KMS-11 (cell line): ENCODE results near the gene KPTN.

Experiments used
- H2AFZ ChIP-seq: fragments of 200-600 bp; sonication (generic); 2 replicates; pipeline ENCODE4 v1.6.1; 2016; ENCODE audit warnings: antibody characterized with exemption, mixed run types, low read depth
- H3K27ac ChIP-seq: fragments of 200-600 bp; sonication (generic); 2 replicates; pipeline ENCODE4 v1.6.1; 2016; ENCODE audit warnings: mild to moderate bottlenecking, mixed run types
- H3K27me3 ChIP-seq: fragments of 200-600 bp; sonication (generic); 2 replicates; pipeline ENCODE4 v1.6.1; 2017; ENCODE audit warnings: mild to moderate bottlenecking, low read depth, mixed run types, moderate library complexity; ENCODE audit not compliant: insufficient read depth
- H3K36me3 ChIP-seq: fragments of 200-600 bp; sonication (generic); 2 replicates; pipeline ENCODE4 v1.6.1; 2017; ENCODE audit warnings: mild to moderate bottlenecking, mixed run types; ENCODE audit not compliant: insufficient read depth
- H3K4me1 ChIP-seq: fragments of 200-600 bp; sonication (generic); 2 replicates; pipeline ENCODE4 v1.6.1; 2016; ENCODE audit warnings: mild to moderate bottlenecking, low read depth, mixed run types; ENCODE audit not compliant: poor library complexity, severe bottlenecking
- H3K4me2 ChIP-seq: fragments of 200-600 bp; sonication (generic); 2 replicates; pipeline ENCODE4 v1.7.0; 2016; ENCODE audit warnings: mild to moderate bottlenecking, mixed run types
- H3K4me3 ChIP-seq: fragments of 200-600 bp; sonication (generic); IDR thresholded peaks from 2 replicates; pipeline ENCODE4 v1.6.1; 2017; ENCODE audit warnings: low read depth, low read length, mixed read lengths; ENCODE audit not compliant: insufficient read depth
- H3K79me2 ChIP-seq: fragments of 200-600 bp; sonication (generic); 2 replicates; pipeline ENCODE4 v1.6.1; 2016; ENCODE audit warnings: low read depth, mixed run types; ENCODE audit not compliant: insufficient read depth
- H3K9ac ChIP-seq: fragments of 200-600 bp; sonication (generic); 2 replicates; pipeline ENCODE4 v1.6.1; 2016; ENCODE audit warnings: mild to moderate bottlenecking, mixed run types
- H4K20me1 ChIP-seq: fragments of 200-600 bp; sonication (generic); 2 replicates; pipeline ENCODE4 v1.6.1; 2016; ENCODE audit warnings: mild to moderate bottlenecking, mixed run types; ENCODE audit not compliant: insufficient read depth
- TF ChIP-seq, protein P1 (sequence below): fragments of 200-600 bp; sonication (generic); conservative IDR thresholded peaks from 2 replicates; pipeline ENCODE4 v1.6.1; 2017; ENCODE audit warnings: low read depth, mild to moderate bottlenecking, antibody characterized with exemption, low read length, moderate library complexity, mixed read lengths

Gene KPTN

DNA sequence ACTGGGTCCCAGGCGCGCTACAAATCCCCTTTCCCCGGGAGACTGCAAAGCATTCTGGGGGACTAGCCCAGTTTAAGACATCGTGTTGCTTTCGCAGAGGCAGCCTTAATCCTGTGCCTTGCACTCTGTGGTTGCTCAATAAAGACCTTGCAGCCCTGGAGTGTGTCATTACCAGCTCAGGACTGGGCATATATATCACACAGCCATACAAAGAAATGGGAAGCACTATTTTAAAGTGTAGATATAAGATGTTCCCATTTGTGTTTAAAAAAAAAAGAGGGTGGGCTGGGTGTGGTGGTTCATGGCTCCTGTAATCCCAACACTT is 19.8 kb upstream of the KPTN start:
- Histone ChIP-seq H3K27me3 (no peaks in the 10 kb centered on the region), H4K20me1 (no peaks in the 10 kb centered on the region), H3K36me3 (no peaks in the 10 kb centered on the region), H3K4me2 (no peak overlapping the region), H2AFZ (no peak overlapping the region), H3K4me1 (no peaks in the 10 kb centered on the region), H3K9ac (no peak overlapping the region), H3K27ac (no peak overlapping the region), H3K79me2 (peaks cover 7% of the 10 kb centered on the region; the same call in 1 of the 2 replicates), H3K4me3 (no peak overlapping the region)
- TF ChIP-seq, protein P1, sequence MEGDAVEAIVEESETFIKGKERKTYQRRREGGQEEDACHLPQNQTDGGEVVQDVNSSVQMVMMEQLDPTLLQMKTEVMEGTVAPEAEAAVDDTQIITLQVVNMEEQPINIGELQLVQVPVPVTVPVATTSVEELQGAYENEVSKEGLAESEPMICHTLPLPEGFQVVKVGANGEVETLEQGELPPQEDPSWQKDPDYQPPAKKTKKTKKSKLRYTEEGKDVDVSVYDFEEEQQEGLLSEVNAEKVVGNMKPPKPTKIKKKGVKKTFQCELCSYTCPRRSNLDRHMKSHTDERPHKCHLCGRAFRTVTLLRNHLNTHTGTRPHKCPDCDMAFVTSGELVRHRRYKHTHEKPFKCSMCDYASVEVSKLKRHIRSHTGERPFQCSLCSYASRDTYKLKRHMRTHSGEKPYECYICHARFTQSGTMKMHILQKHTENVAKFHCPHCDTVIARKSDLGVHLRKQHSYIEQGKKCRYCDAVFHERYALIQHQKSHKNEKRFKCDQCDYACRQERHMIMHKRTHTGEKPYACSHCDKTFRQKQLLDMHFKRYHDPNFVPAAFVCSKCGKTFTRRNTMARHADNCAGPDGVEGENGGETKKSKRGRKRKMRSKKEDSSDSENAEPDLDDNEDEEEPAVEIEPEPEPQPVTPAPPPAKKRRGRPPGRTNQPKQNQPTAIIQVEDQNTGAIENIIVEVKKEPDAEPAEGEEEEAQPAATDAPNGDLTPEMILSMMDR = no peak

DNA sequence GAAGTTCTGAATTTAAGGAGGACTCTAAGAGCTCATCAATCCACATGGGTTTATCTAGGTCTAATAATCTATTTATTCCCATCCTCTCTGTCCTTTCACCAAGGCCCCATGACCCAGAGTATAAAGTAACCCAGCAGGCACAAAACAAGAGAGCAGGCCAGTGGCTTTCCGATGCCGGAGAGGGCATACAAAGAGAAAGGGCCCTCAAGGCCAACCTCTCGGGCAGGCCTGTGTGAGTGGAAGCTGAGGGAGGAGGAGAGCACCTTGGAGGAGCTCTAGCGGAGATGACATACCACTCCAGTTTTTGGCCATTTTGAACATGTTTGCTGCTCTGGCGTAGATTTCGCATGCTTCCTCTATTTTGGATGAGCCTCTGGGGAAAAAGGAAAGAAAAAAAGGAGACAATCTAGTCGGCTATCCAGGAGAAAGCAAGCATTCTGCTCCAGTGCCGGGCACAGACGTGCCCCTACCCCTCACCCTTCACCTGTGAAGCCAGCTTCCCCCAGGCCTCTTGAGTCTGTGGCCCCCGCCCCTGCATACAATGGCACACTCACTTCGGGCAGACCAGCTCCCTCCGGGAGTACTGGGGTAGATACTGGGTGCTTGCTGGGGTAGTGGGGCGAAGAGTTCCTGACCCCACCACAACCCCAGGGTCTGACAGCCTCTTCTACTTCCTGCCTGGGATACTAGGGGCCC is 19.3 kb upstream of the KPTN start:
- Histone ChIP-seq H3K27ac (no peak overlapping the region), H2AFZ (no peak overlapping the region), H3K4me1 (no peaks in the 10 kb centered on the region), H3K4me3 (no peak overlapping the region), H3K9ac (no peak overlapping the region), H3K36me3 (no peaks in the 10 kb centered on the region), H4K20me1 (no peaks in the 10 kb centered on the region), H3K79me2 (0 out of 2 replicates have a peak, but pooled peaks cover 7% of the 10 kb centered on the region), H3K4me2 (no peak overlapping the region), H3K27me3 (no peaks in the 10 kb centered on the region)
- TF ChIP-seq, protein P1 = no peak

DNA sequence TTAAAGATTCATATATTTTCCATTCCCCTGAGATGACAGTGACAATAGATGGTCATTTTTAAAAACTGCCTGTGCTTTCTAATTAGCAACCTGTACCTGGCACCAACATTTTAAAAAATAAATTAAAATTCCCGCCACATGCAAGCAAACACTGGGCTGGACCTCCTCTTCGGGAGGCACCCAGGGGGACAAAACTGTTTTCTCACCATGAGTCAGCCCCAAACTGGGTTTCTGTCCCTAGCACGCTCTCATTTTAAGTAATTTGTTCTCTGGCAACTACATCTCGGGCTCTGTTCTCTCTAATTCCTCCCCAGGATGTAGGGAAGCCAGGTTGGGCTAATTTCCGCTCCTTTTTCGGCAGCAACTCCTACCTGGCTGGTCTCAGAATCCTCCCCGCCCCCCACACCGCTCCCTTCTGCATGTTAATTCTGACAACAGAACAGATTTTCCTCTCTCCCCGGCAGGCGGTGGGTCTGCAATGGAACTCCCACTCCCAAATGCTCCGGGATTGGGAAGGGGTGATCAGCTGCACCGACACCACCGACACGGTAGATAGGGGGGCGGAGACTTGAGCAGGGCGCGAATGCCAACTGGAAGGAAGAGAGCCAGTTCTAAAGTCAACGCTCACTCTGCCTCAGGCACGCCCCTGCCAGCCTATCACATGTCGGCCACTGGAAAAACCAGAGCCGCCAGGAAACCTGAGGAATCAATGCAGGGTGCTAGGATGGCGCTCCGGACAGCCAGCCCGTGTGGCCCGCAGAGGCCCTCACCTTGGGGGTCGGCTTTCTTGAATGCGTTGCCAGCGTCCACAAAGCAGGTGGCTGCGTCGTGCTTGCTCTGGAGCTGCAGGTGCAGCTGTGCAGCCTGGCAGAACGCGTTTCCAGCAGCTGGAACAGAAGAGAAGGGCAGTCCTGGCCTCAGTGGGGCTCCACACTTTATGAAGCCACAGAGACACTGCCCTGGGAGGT is 16.1 kb upstream of the KPTN start:
- Histone ChIP-seq H2AFZ (no peak overlapping the region), H3K27me3 (no peaks in the 10 kb centered on the region), H3K9ac (no peak overlapping the region), H3K4me1 (no peaks in the 10 kb centered on the region), H3K36me3 (no peaks in the 10 kb centered on the region), H3K27ac (no peak overlapping the region), H4K20me1 (no peaks in the 10 kb centered on the region), H3K79me2 (no peaks in the 10 kb centered on the region), H3K4me3 (no peak overlapping the region), H3K4me2 (no peak overlapping the region)
- TF ChIP-seq, protein P1 = no peak

- TF ChIP-seq, protein P1 = no peak
- Histone ChIP-seq H3K4me3 (no peak overlapping the region), H3K79me2 (no peaks in the 10 kb centered on the region), H3K36me3 (no peaks in the 10 kb centered on the region), H4K20me1 (no peaks in the 10 kb centered on the region), H3K9ac (no peak overlapping the region), H2AFZ (no peak overlapping the region), H3K4me1 (no peaks in the 10 kb centered on the region), H3K4me2 (no peak overlapping the region), H3K27ac (no peak overlapping the region), H3K27me3 (no peaks in the 10 kb centered on the region)
These were observed 15.4 kb upstream of the KPTN start for GRCh38 chr19:47499371-47499770.
